Measurements from ENCODE around the gene CAMK2B. TPM values are rescaled to one million over a fixed set of nuclear protein-coding genes. Genes with fewer than 3 reads are reported as not detected.
A peak's percentile ranks its signal among the peaks of the same experiment; 100 is the strongest.

The CAMK2B gene
- total and polyA plus RNA-seq, 2 of the 13 experiments (the other 11 are each of a cell fraction or from before 2014, with no cell fraction given): 0.27 to 0.48 TPM

GRCh38 chr7:44261240-44261639 is 64.2 kb downstream of the CAMK2B start (continued):
- TF ChIP-seq ZFAT (CRISPR knock-in tag; conservative IDR thresholded peaks at IDR 0.05): no peak
- no peak for TF ChIP-seq EED (CRISPR knock-in tag; IDR thresholded peaks at IDR 0.05)

GRCh38 chr7:44259547-44260457 is 65.6 kb downstream of the CAMK2B start:
- TF ChIP-seq ZNF768 (CRISPR knock-in tag; IDR thresholded peaks at IDR 0.05) (peak; percentile 84), ZNF205 (CRISPR knock-in tag; IDR thresholded peaks at IDR 0.05) (no peak), PPARG (CRISPR knock-in tag; conservative IDR thresholded peaks at IDR 0.05) (no peak), YEATS4 (CRISPR knock-in tag; IDR thresholded peaks at IDR 0.05; ENCODE audit: borderline replicate concordance) (no peak), NONO (IDR thresholded peaks at IDR 0.05) (no peak), NONO (CRISPR knock-in tag; conservative IDR thresholded peaks at IDR 0.05) (no peak), ZKSCAN1 (IDR thresholded peaks at IDR 0.05; ENCODE audit: low read length) (no peak), ZNF335 (CRISPR knock-in tag; IDR thresholded peaks at IDR 0.05) (no peak), FOSL2 (CRISPR knock-in tag; IDR thresholded peaks at IDR 0.05) (peak; percentile 39), ZBTB7B (CRISPR knock-in tag; IDR thresholded peaks at IDR 0.05) (no peak)
- ChIA-PET CTCF (ENCODE audit: low intra/inter-chr PET ratio, low total read pairs) (no interaction called here), POLR2A (no interaction called here)
- H3K4me3 ChIP-seq (replicated peaks in 1 of 3; ENCODE audit: insufficient read depth in 1 of 3, low read depth in 2 of 3, low read length in 3 of 3): no peak overlapping the region
- WGBS (ENCODE audit: low lambda C conversion rate): 18% methylated on average over 15 of the region's 18 CpGs
- H4K20me1 ChIP-seq (ENCODE audit: insufficient read depth, low read length): no peaks in the 10 kb centered on the region
- DNase-seq (ENCODE audit: low spot score) (peak; percentile 3), FAIRE-seq (no peak), ATAC-seq (no peak)
- H3K4me1 ChIP-seq (ENCODE audit: insufficient read depth, low read length): peaks cover 18% of the 10 kb centered on the region
- no peaks in the 10 kb centered on the region for H3K9me3 ChIP-seq (ENCODE audit: low read length)
- H3K36me3 ChIP-seq (replicated peaks in 1 of 2; ENCODE audit: control insufficient read depth in 1 of 2, insufficient read depth in 2 of 2, low read length in 2 of 2): no peaks in the 10 kb centered on the region
- no peak overlapping the region for H3K27ac ChIP-seq (ENCODE audit: extremely low read length, insufficient read depth, low read length)
- no peaks in the 10 kb centered on the region for H3K79me2 ChIP-seq (ENCODE audit: insufficient read depth, low read length)
- H3K9ac ChIP-seq (ENCODE audit: insufficient read depth, low read depth, low read length): no peak overlapping the region
- no peak overlapping the region for H2AFZ ChIP-seq (ENCODE audit: low read length)
- intact Hi-C loops (cut with micrococcal nuclease; ENCODE audit: unreplicated experiment): no loop called here
- no TSS peak for BruUV-seq (replicated peaks)
- H3K27me3 ChIP-seq (ENCODE audit: control insufficient read depth in 1 of 2, insufficient read depth in 2 of 2, low read length in 2 of 2): peaks cover 20 to 50% of the 10 kb centered on the region in 2 experiments; a peak in 4 of 5 replicates
- in situ Hi-C loops (cut with HindIII; ENCODE audit: extremely low pct_ligation_motif_present, low pct_unique_long_range_greater_than_20kb): no loop called here
- no peak overlapping the region for H3K4me2 ChIP-seq (ENCODE audit: low read depth, low read length)
